Ishikawa (cell line): ENCODE measurements around the gene RIPOR3.

Experiments used
- CEBPB ChIP-seq: IDR thresholded peaks from 2 replicates; pipeline ENCODE4 v1.6.1; 2012
- CREB1 ChIP-seq: IDR thresholded peaks from 2 replicates; pipeline ENCODE4 v1.6.1; 2012; ENCODE audit warnings: low read depth
- EGR1 ChIP-seq: IDR thresholded peaks from 2 replicates; pipeline ENCODE4 v1.6.1; 2012
- EP300 ChIP-seq: IDR thresholded peaks from 2 replicates; pipeline ENCODE4 v1.6.1; 2012; ENCODE audit warnings: borderline replicate concordance
- FOXM1 ChIP-seq: IDR thresholded peaks from 2 replicates; pipeline ENCODE4 v1.6.1; 2012; ENCODE audit warnings: low read depth, borderline replicate concordance
- MAX ChIP-seq: IDR thresholded peaks from 2 replicates; pipeline ENCODE4 v1.6.1; 2012
- NFIC ChIP-seq: IDR thresholded peaks from 2 replicates; pipeline ENCODE4 v1.6.1; 2012
- RAD21 ChIP-seq: IDR thresholded peaks from 2 replicates; pipeline ENCODE4 v1.6.1; 2012; ENCODE audit warnings: low read depth
- REST ChIP-seq: IDR thresholded peaks from 2 replicates; pipeline ENCODE4 v1.6.1; 2012; ENCODE audit warnings: low read depth, mild to moderate bottlenecking
- TAF1 ChIP-seq: IDR thresholded peaks from 2 replicates; pipeline ENCODE4 v1.6.1; 2012; ENCODE audit warnings: low read depth, mild to moderate bottlenecking
- TCF12 ChIP-seq: IDR thresholded peaks from 2 replicates; pipeline ENCODE4 v1.6.1; 2012; ENCODE audit warnings: low read depth
- TEAD4 ChIP-seq: IDR thresholded peaks from 2 replicates; pipeline ENCODE4 v1.6.1; 2012
- USF1 ChIP-seq: IDR thresholded peaks from 2 replicates; pipeline ENCODE4 v1.6.1; 2012
- YY1 ChIP-seq: IDR thresholded peaks from 2 replicates; pipeline ENCODE4 v1.6.1; 2012; ENCODE audit warnings: low read depth
- ZBTB7A ChIP-seq: IDR thresholded peaks from 2 replicates; pipeline ENCODE4 v1.6.1; 2012; ENCODE audit warnings: low read depth

RIPOR3 gene

GRCh38 chr20:50571466-50571865 is 119.9 kb downstream of the RIPOR3 start:
- TF ChIP-seq ZBTB7A = no peak
- TF ChIP-seq EGR1 = no peak
- TF ChIP-seq CEBPB = no peak
- TF ChIP-seq USF1 = no peak
- TF ChIP-seq MAX = no peak
- no peak for TF ChIP-seq RAD21
- TF ChIP-seq CREB1 = no peak
- no peak for TF ChIP-seq TEAD4
- no peak for TF ChIP-seq EP300
- no peak for TF ChIP-seq FOXM1
- no peak for TF ChIP-seq TAF1
- TF ChIP-seq TCF12 = no peak
- TF ChIP-seq YY1 = no peak
- TF ChIP-seq NFIC = no peak
- no peak for TF ChIP-seq REST

- TF ChIP-seq RAD21 (peak; percentile 27; the same call in 1 of the 2 replicates), CEBPB (no peak), EP300 (no peak), REST (no peak)
These were observed 121.2 kb downstream of the RIPOR3 start for GRCh38 chr20:50569864-50570836.

- no peak for TF ChIP-seq ZBTB7A
- no peak for TF ChIP-seq TEAD4
- no peak for TF ChIP-seq REST
- no peak for TF ChIP-seq CREB1
- TF ChIP-seq TCF12 = no peak
- TF ChIP-seq EGR1 = no peak
- TF ChIP-seq USF1 = no peak
- no peak for TF ChIP-seq TAF1
- TF ChIP-seq CEBPB = no peak
- no peak for TF ChIP-seq FOXM1
- TF ChIP-seq NFIC = no peak
- TF ChIP-seq EP300 = no peak
- TF ChIP-seq YY1 = no peak
- no peak for TF ChIP-seq RAD21
- TF ChIP-seq MAX = no peak
These were observed 122.8 kb downstream of the RIPOR3 start for GRCh38 chr20:50568549-50568942.

GRCh38 chr20:50567860-50568548 is 123.3 kb downstream of the RIPOR3 start:
- no peak for TF ChIP-seq EGR1
- no peak for TF ChIP-seq USF1
- no peak for TF ChIP-seq MAX
- TF ChIP-seq YY1 = no peak
- TF ChIP-seq EP300 = no peak
- no peak for TF ChIP-seq ZBTB7A
- no peak for TF ChIP-seq TEAD4
- TF ChIP-seq REST = no peak
- no peak for TF ChIP-seq CREB1
- TF ChIP-seq RAD21 = no peak
